ENCODE results near the gene ITPKB. TPM values are rescaled to one million over a fixed set of nuclear protein-coding genes. Genes with fewer than 3 reads are reported as not detected.

Gene ITPKB
- total RNA-seq, 2 donors from 2014 or later, result 22.4 to 28.3 TPM

DNA sequence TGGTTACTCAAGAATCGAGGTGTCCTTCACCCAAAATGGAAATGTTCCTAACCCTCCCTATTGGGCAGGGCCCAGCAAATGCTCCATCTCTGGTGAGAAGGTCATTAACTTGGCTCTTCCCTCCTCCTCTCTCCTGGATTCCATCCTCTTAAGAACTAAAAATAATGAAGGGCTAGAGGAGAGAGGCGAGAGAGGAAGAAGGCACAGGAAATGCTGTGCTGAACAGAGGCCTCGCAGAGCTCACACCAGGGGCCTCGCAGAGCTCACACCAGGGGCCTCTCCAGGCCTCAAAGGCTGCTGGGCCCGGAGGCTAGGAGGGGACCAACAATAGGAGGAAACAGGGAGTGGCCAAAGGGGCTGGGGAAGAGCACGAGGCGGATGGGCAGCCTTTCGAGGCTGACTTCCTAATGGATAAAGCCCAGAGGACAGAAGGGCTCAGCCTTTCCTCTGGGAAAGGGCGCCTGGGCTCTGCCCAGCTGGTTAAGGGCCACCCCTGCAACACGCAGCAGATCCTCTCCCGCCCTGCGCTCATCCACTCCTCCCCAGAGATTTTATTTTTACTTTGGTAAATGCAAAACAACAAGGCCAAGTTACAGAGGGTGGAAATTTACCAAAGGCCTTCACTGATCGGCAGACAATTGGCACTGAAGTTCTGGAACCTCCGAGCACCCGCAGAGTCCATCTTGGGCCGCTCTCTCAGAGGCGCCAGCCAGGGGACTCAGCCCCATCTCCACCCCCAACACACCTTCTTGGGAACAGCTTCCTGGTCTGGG, 78.5 kb downstream of the ITPKB start:
- Mint-ChIP-seq H3K27ac (no peak overlapping the region), H3K4me3 (no peak overlapping the region), H3K9me3 (no peaks in the 10 kb centered on the region), H3K36me3 (ENCODE audit: low read depth) (no peaks in the 10 kb centered on the region), H3K4me1 (peaks cover 42% of the 10 kb centered on the region), H3K27me3 (ENCODE audit: insufficient read depth) (no peaks in the 10 kb centered on the region)
- DNase-seq, result no peak
- H3K4me3 ChIP-seq (ENCODE audit: low read length), result no peak overlapping the region
- no peaks in the 10 kb centered on the region for H3K27me3 ChIP-seq (ENCODE audit: control insufficient read depth, insufficient read depth, low read length, poor library complexity, severe bottlenecking)
- no peak overlapping the region for H3K27ac ChIP-seq (ENCODE audit: low read depth, low read length)
- H3K36me3 ChIP-seq (ENCODE audit: control insufficient read depth, insufficient read depth, low read length), result peaks cover 6% of the 10 kb centered on the region
- 90 to 92% methylated on average over 11 to 17 of the region's 17 CpGs for WGBS, 2 experiments (ENCODE audit: insufficient coverage in 1 of 2, insufficient read length in 1 of 2)
- peaks cover 12% of the 10 kb centered on the region for H3K4me1 ChIP-seq (ENCODE audit: control insufficient read depth, insufficient read depth, low read length)
- no peaks in the 10 kb centered on the region for H3K9me3 ChIP-seq (ENCODE audit: control insufficient read depth, low read length)
- H3K9ac ChIP-seq (ENCODE audit: extremely low read depth, low read length, poor library complexity, severe bottlenecking), result no peak overlapping the region
- TF ChIP-seq, protein P1, sequence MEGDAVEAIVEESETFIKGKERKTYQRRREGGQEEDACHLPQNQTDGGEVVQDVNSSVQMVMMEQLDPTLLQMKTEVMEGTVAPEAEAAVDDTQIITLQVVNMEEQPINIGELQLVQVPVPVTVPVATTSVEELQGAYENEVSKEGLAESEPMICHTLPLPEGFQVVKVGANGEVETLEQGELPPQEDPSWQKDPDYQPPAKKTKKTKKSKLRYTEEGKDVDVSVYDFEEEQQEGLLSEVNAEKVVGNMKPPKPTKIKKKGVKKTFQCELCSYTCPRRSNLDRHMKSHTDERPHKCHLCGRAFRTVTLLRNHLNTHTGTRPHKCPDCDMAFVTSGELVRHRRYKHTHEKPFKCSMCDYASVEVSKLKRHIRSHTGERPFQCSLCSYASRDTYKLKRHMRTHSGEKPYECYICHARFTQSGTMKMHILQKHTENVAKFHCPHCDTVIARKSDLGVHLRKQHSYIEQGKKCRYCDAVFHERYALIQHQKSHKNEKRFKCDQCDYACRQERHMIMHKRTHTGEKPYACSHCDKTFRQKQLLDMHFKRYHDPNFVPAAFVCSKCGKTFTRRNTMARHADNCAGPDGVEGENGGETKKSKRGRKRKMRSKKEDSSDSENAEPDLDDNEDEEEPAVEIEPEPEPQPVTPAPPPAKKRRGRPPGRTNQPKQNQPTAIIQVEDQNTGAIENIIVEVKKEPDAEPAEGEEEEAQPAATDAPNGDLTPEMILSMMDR (conservative IDR thresholded peaks at IDR 0.05), result no peak

DNA sequence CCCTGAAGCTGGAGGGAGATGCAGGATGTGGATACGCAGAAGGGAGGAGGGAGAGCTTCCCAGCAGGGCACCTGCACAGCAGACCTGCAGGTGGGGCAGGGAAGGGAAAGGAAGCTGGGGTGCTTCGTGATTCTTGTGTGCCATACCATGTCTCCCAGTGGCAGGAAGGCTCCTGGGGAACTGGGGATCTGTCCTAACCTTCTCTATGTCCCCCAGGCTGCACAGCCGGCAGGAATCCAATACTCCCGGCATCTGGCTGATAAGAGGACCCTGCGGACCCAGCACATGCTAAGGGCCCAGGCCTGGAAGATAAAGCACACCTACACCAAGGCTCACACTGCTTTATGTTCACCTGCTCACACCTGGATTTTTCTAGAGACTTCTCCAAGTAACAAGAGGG, 79.4 kb downstream of the ITPKB start:
- Mint-ChIP-seq H3K36me3 (ENCODE audit: low read depth) (no peaks in the 10 kb centered on the region), H3K4me1 (peaks cover 44% of the 10 kb centered on the region), H3K9me3 (no peaks in the 10 kb centered on the region), H3K27ac (no peak overlapping the region), H3K4me3 (no peak overlapping the region), H3K27me3 (ENCODE audit: insufficient read depth) (no peaks in the 10 kb centered on the region)
- Histone ChIP-seq H3K36me3 (ENCODE audit: control insufficient read depth, insufficient read depth, low read length) (peaks cover 6% of the 10 kb centered on the region), H3K27ac (ENCODE audit: low read depth, low read length) (no peak overlapping the region), H3K9ac (ENCODE audit: extremely low read depth, low read length, poor library complexity, severe bottlenecking) (no peak overlapping the region), H3K27me3 (ENCODE audit: control insufficient read depth, insufficient read depth, low read length, poor library complexity, severe bottlenecking) (no peaks in the 10 kb centered on the region), H3K4me1 (ENCODE audit: control insufficient read depth, insufficient read depth, low read length) (peaks cover 13% of the 10 kb centered on the region), H3K9me3 (ENCODE audit: control insufficient read depth, low read length) (no peaks in the 10 kb centered on the region), H3K4me3 (ENCODE audit: low read length) (no peak overlapping the region)
- TF ChIP-seq, protein P1 (conservative IDR thresholded peaks at IDR 0.05), result no peak
- no peak for DNase-seq
- WGBS, 2 experiments (ENCODE audit: insufficient coverage in 1 of 2, insufficient read length in 1 of 2), result 95 to 100% methylated on average over 1 to 5 of the region's 5 CpGs

DNA sequence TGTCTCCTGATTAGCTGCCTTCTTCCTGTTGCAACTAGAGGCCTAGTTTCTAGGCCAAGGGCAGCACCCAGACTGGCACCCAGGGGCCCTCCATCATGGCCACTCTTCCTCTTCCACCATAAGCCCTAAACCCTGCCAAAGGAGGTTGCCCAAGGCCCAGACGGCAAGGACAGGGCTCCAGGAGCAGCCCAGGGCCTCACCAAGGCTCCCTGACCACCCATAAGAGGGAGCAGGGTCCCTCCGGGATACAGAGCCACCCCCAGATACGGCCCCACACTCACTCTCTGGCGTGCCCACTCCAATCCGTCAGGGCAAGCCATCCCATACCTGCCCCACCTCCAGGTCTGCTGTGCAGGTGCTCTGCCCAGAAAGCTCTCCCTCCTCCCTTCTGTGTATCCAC, 79.9 kb downstream of the ITPKB start:
- Mint-ChIP-seq H3K4me3 (no peak overlapping the region), H3K36me3 (ENCODE audit: low read depth) (no peaks in the 10 kb centered on the region), H3K27ac (no peak overlapping the region), H3K27me3 (ENCODE audit: insufficient read depth) (no peaks in the 10 kb centered on the region), H3K4me1 (peaks cover 49% of the 10 kb centered on the region), H3K9me3 (no peaks in the 10 kb centered on the region)
- TF ChIP-seq, protein P1 (conservative IDR thresholded peaks at IDR 0.05), result no peak
- Histone ChIP-seq H3K4me1 (ENCODE audit: control insufficient read depth, insufficient read depth, low read length) (peaks cover 18% of the 10 kb centered on the region), H3K36me3 (ENCODE audit: control insufficient read depth, insufficient read depth, low read length) (peaks cover 6% of the 10 kb centered on the region), H3K27me3 (ENCODE audit: control insufficient read depth, insufficient read depth, low read length, poor library complexity, severe bottlenecking) (no peaks in the 10 kb centered on the region), H3K27ac (ENCODE audit: low read depth, low read length) (no peak overlapping the region), H3K4me3 (ENCODE audit: low read length) (no peak overlapping the region), H3K9ac (ENCODE audit: extremely low read depth, low read length, poor library complexity, severe bottlenecking) (no peak overlapping the region), H3K9me3 (ENCODE audit: control insufficient read depth, low read length) (no peaks in the 10 kb centered on the region)
- WGBS, 2 experiments (ENCODE audit: insufficient coverage in 1 of 2, insufficient read length in 1 of 2), result 93 to 97% methylated on average over 4 to 5 of the region's 5 CpGs
- no peak for DNase-seq
